Fibroblast of lung (primary cell): ENCODE measurements around the gene ALOX5. TPM values are rescaled to one million over a fixed set of nuclear protein-coding genes. Genes with fewer than 3 reads are reported as not detected.

Source experiments
- DNase-seq, 2 donors: peaks; one replicate each; pipeline versions ENCODE4 v3.0.0 to v3.0.0-alpha.2; 2010; ENCODE audit warnings: low read depth in 2 of 2
- H2AFZ ChIP-seq: 2 replicates; pipeline ENCODE4 v1.5.1; 2012; ENCODE audit warnings: low read length, control low read depth, inconsistent platforms
- H3K27ac ChIP-seq: 2 replicates; pipeline ENCODE4 v1.5.1; 2011; ENCODE audit warnings: low read length, control low read depth; ENCODE audit not compliant: insufficient read depth
- H3K27me3 ChIP-seq: 2 replicates; pipeline ENCODE4 v1.5.1; 2011; ENCODE audit warnings: mild to moderate bottlenecking, low read length; ENCODE audit not compliant: control insufficient read depth, insufficient read depth
- H3K36me3 ChIP-seq: 2 replicates; pipeline ENCODE4 v1.5.1; 2011; ENCODE audit warnings: low read length; ENCODE audit not compliant: control insufficient read depth, insufficient read depth
- H3K4me1 ChIP-seq: 2 replicates; pipeline ENCODE4 v1.5.1; 2011; ENCODE audit warnings: low read length; ENCODE audit not compliant: control insufficient read depth, insufficient read depth; ENCODE audit errors: extremely low read depth
- H3K4me2 ChIP-seq: 2 replicates; pipeline ENCODE4 v1.5.1; 2011; ENCODE audit warnings: low read length, control low read depth; ENCODE audit not compliant: insufficient read depth; ENCODE audit errors: extremely low read depth
- H3K4me3 ChIP-seq, 4 experiments: fragments of 200-600 bp in 1 of 4; sonication (generic) in 1 of 4; replicated peaks in 1 of 4; 2 replicates each; pipeline ENCODE4 v1.5.1; 2011 to 2016; ENCODE audit warnings: low read length in 4 of 4, low read depth in 3 of 4, mild to moderate bottlenecking in 3 of 4, control low read depth in 2 of 4, inconsistent platforms in 1 of 4, mixed read lengths in 1 of 4; ENCODE audit not compliant: insufficient read depth in 1 of 4; ENCODE audit errors: control extremely low read depth in 1 of 4
- H3K79me2 ChIP-seq: 2 replicates; pipeline ENCODE4 v1.5.1; 2012; ENCODE audit warnings: mild to moderate bottlenecking, low read length, inconsistent platforms; ENCODE audit not compliant: control insufficient read depth, insufficient read depth
- H3K9ac ChIP-seq: 2 replicates; pipeline ENCODE4 v1.5.1; 2011; ENCODE audit warnings: mild to moderate bottlenecking, low read length, control low read depth; ENCODE audit not compliant: insufficient read depth
- H3K9me3 ChIP-seq: 2 replicates; pipeline ENCODE4 v1.5.1; 2012; ENCODE audit warnings: low read depth, low read length; ENCODE audit not compliant: control insufficient read depth, insufficient read depth
- H4K20me1 ChIP-seq: 2 replicates; pipeline ENCODE4 v1.5.1; 2011; ENCODE audit warnings: low read length; ENCODE audit not compliant: control insufficient read depth, insufficient read depth; ENCODE audit errors: extremely low read depth
- CTCF ChIP-seq, 2 donors: IDR thresholded peaks in 1 of 2; conservative IDR thresholded peaks in 1 of 2; 1 replicate in 1 of 2; 2 replicates in 1 of 2; pipeline ENCODE4 v1.5.1; 2011 to 2012; ENCODE audit warnings: low read length in 2 of 2, control low read depth in 1 of 2, inconsistent platforms in 1 of 2, low read depth in 1 of 2, mild to moderate bottlenecking in 1 of 2
- EZH2 ChIP-seq: IDR thresholded peaks from 2 replicates; pipeline ENCODE4 v1.5.1; 2012; ENCODE audit warnings: low read length, control low read depth, mild to moderate bottlenecking; ENCODE audit errors: missing control alignments
- polyA plus RNA-seq, 2 donors: library from polyadenylated mRNA; depleted of rRNA in 1 of 2; stranded (reverse) in 1 of 2; unstranded in 1 of 2; fragments of >200 nt; gene quantifications; 2 replicates each; pipeline ENCODE4 v1.2.1, GENCODE V29; 2011 to 2012; ENCODE audit warnings: missing spikeins in 1 of 2
- total RNA-seq: library from RNA; depleted of rRNA; stranded (reverse); fragments of >200 nt; gene quantifications from 2 replicates; pipeline ENCODE4 v1.2.1, GENCODE V29; 2014

ALOX5 gene
- total and polyA plus RNA-seq, 2 donors (not counting 1 experiment from before 2014, with no cell fraction given) = not detected

GRCh38 chr10:45378914-45379726 lies 5.1 kb downstream of the ALOX5 start:
- Histone ChIP-seq H3K79me2 (no peaks in the 10 kb centered on the region), H3K27me3 (peaks cover 17% of the 10 kb centered on the region), H3K4me3 (no peak overlapping the region), H4K20me1 (no peaks in the 10 kb centered on the region), H3K36me3 (no peaks in the 10 kb centered on the region), H2AFZ (no peak overlapping the region), H3K9me3 (no peaks in the 10 kb centered on the region), H3K4me2 (no peak overlapping the region), H3K4me1 (no peaks in the 10 kb centered on the region), H3K27ac (no peak overlapping the region), H3K9ac (no peak overlapping the region)
- no peak for DNase-seq
- TF ChIP-seq CTCF (conservative IDR thresholded peaks at IDR 0.05 in 1 of 2, IDR thresholded peaks at IDR 0.05 in 1 of 2; ENCODE audit: low read depth in 1 of 2, low read length in 2 of 2) = no peak
- no peak for TF ChIP-seq EZH2

GRCh38 chr10:45379891-45380540 lies 6.0 kb downstream of the ALOX5 start:
- Histone ChIP-seq H3K4me1 (no peaks in the 10 kb centered on the region), H3K4me3 (no peak overlapping the region), H3K27ac (no peak overlapping the region), H3K9ac (no peak overlapping the region), H2AFZ (no peak overlapping the region), H3K4me2 (no peak overlapping the region), H3K79me2 (no peaks in the 10 kb centered on the region), H3K27me3 (peaks cover 8% of the 10 kb centered on the region), H3K9me3 (no peaks in the 10 kb centered on the region), H4K20me1 (no peaks in the 10 kb centered on the region), H3K36me3 (no peaks in the 10 kb centered on the region)
- no peak for DNase-seq
- TF ChIP-seq CTCF (conservative IDR thresholded peaks at IDR 0.05 in 1 of 2, IDR thresholded peaks at IDR 0.05 in 1 of 2; ENCODE audit: low read depth in 1 of 2, low read length in 2 of 2) (no peak), EZH2 (no peak)

GRCh38 chr10:45380903-45381620 lies 7.0 kb downstream of the ALOX5 start:
- Histone ChIP-seq H3K4me2 (no peak overlapping the region), H4K20me1 (no peaks in the 10 kb centered on the region), H3K4me1 (no peaks in the 10 kb centered on the region), H3K27me3 (no peaks in the 10 kb centered on the region), H3K9ac (no peak overlapping the region), H3K9me3 (no peaks in the 10 kb centered on the region), H3K27ac (no peak overlapping the region), H2AFZ (no peak overlapping the region), H3K4me3 (no peak overlapping the region), H3K36me3 (no peaks in the 10 kb centered on the region), H3K79me2 (no peaks in the 10 kb centered on the region)
- no peak for TF ChIP-seq EZH2
- TF ChIP-seq CTCF (conservative IDR thresholded peaks at IDR 0.05 in 1 of 2, IDR thresholded peaks at IDR 0.05 in 1 of 2; ENCODE audit: low read depth in 1 of 2, low read length in 2 of 2) = no peak
- no peak for DNase-seq
